Fibroblast of skin of abdomen (primary cell): ENCODE measurements around the gene CLTC.

Experiments used
- DNase-seq: peaks from one replicate; pipeline ENCODE4 v3.0.0-alpha.2; 2013

Gene CLTC

GRCh38 chr17:59730268-59730834, 110.7 kb downstream of the CLTC start:
- no peak for DNase-seq

- DNase-seq = no peak
Observed at GRCh38 chr17:59733697-59734096, 114.0 kb downstream of the CLTC start.

GRCh38 chr17:59734226-59734625, 114.5 kb downstream of the CLTC start:
- DNase-seq = no peak

- DNase-seq = no peak
Observed at GRCh38 chr17:59737324-59737723, 117.6 kb downstream of the CLTC start.

- DNase-seq = no peak
Observed at GRCh38 chr17:59743842-59744241, 124.1 kb downstream of the CLTC start.

GRCh38 chr17:59745040-59745439, 125.3 kb downstream of the CLTC start:
- DNase-seq = no peak
